ENCODE measurements around the gene PID1.

- no peak for TF ChIP-seq CTCF (IDR thresholded peaks at IDR 0.05)
- TF ChIP-seq ESRRA (CRISPR knock-in tag; IDR thresholded peaks at IDR 0.05; ENCODE audit: borderline replicate concordance) = no peak
- no peak for TF ChIP-seq ETV6 (CRISPR knock-in tag; IDR thresholded peaks at IDR 0.05)
- TF ChIP-seq ATF6 (CRISPR knock-in tag; IDR thresholded peaks at IDR 0.05) = no peak
- no peak for TF ChIP-seq CDX4 (CRISPR knock-in tag; IDR thresholded peaks at IDR 0.05; ENCODE audit: borderline replicate concordance)
- TF ChIP-seq FOXP1 (CRISPR knock-in tag; IDR thresholded peaks at IDR 0.05; ENCODE audit: borderline replicate concordance) = no peak
- no peak for TF ChIP-seq GABPB1 (CRISPR knock-in tag; IDR thresholded peaks at IDR 0.05)
- TF ChIP-seq MLX (CRISPR knock-in tag; IDR thresholded peaks at IDR 0.05) = no peak
- no peak for TF ChIP-seq ATF3 (CRISPR knock-in tag; conservative IDR thresholded peaks at IDR 0.05)
- no peak for TF ChIP-seq IRF1 (CRISPR knock-in tag; IDR thresholded peaks at IDR 0.05)
- TF ChIP-seq ATF2 (CRISPR knock-in tag; IDR thresholded peaks at IDR 0.05; ENCODE audit: borderline replicate concordance, low read depth) = no peak
- TF ChIP-seq JUN (CRISPR knock-in tag; IDR thresholded peaks at IDR 0.05) = no peak
Observed at GRCh38 chr2:229022652-229023051, 248.4 kb downstream of the PID1 start.
